Gastrocnemius medialis (tissue), 4 donors: Measurements from ENCODE around the gene LAPTM4A. TPM values are rescaled to one million over a fixed set of nuclear protein-coding genes. Genes with fewer than 3 reads are reported as not detected.

Experiments
- ATAC-seq, 2 donors: fragments of 150-250 bp; one replicate each; pipeline ENCODE4 v1.9.1; 2016
- DNase-seq, 2 donors: peaks; one replicate each; pipeline ENCODE4 v3.0.0-alpha.2; 2019
- H3K27ac ChIP-seq, 4 donors: fragments of 200-600 bp; sonication (generic); 1 replicate in 1 of 4; 2 replicates in 3 of 4; pipeline ENCODE4 v1.5.1; 2016 to 2018; ENCODE audit warnings: mild to moderate bottlenecking in 2 of 4, moderate library complexity in 1 of 4
- H3K27me3 ChIP-seq, 3 donors: fragments of 200-600 bp; sonication (generic) in 2 of 3; 1 replicate in 1 of 3; 2 replicates in 2 of 3; pipeline versions ENCODE4 v1.5.1 to v1.6.0; 2016 to 2019; ENCODE audit warnings: mild to moderate bottlenecking in 1 of 3, moderate library complexity in 1 of 3
- H3K36me3 ChIP-seq, 2 donors: fragments of 200-600 bp; sonication (generic) in 1 of 2; one replicate each; pipeline ENCODE4 v1.5.1; 2017 to 2018
- H3K4me1 ChIP-seq, 2 donors: fragments of 200-600 bp; sonication (generic) in 1 of 2; one replicate each; pipeline ENCODE4 v1.5.1; 2016 to 2017; ENCODE audit warnings: mild to moderate bottlenecking in 2 of 2
- H3K4me3 ChIP-seq, 4 donors: fragments of 200-600 bp; sonication (generic) in 3 of 4; 1 replicate in 1 of 4; 2 replicates in 3 of 4; pipeline ENCODE4 v1.5.1; 2016 to 2019; ENCODE audit warnings: mild to moderate bottlenecking in 2 of 4
- H3K9me3 ChIP-seq, 3 donors: fragments of 200-600 bp; sonication (generic) in 2 of 3; 1 replicate in 1 of 3; 2 replicates in 2 of 3; pipeline ENCODE4 v1.5.1; 2016 to 2019
- CTCF ChIP-seq, 5 experiments: fragments of 450-650 bp in 3 of 5; fragments of 200-600 bp in 2 of 5; sonication (generic) in 2 of 5; IDR thresholded peaks in 4 of 5; conservative IDR thresholded peaks in 1 of 5; 1 replicate in 4 of 5; 2 replicates in 1 of 5; pipeline ENCODE4 v1.5.1; 2016 to 2019; ENCODE audit warnings: antibody characterized with exemption in 5 of 5, mild to moderate bottlenecking in 3 of 5, moderate library complexity in 3 of 5
- POLR2A ChIP-seq, 2 donors: fragments of 450-650 bp; IDR thresholded peaks; one replicate each; pipeline ENCODE4 v1.6.1; 2017; ENCODE audit warnings: antibody characterized with exemption in 2 of 2, mild to moderate bottlenecking in 2 of 2, moderate library complexity in 2 of 2
- in situ Hi-C, 4 donors: fragments of 200-750 bp; cut with MboI; loops; one replicate each; pipeline versions ENCODE4 v1.15.0 to v1.8.0; 2017; ENCODE audit warnings: low sequenced_read_pairs in 4 of 4
- intact Hi-C: fragments of 100-400 bp; cut with DNase I; formaldehyde crosslinking; loops from one replicate; pipeline ENCODE4 v1.15.1; 2023; ENCODE audit warnings: low total_unique reads
- total RNA-seq, 4 donors: library from RNA; depleted of rRNA; stranded (reverse); fragments of >200 nt; gene quantifications; one replicate each; pipeline versions ENCODE4 v1.1.0 to v1.2.3, GENCODE V29; 2016

LAPTM4A gene
- total RNA-seq, 4 donors from 2014 or later: 53.8 to 62.3 (median 57.4) TPM

GRCh38 chr2:20001361-20001863 lies 50.0 kb downstream of the LAPTM4A start:
- TF ChIP-seq CTCF (IDR thresholded peaks at IDR 0.05 in 4 of 5, conservative IDR thresholded peaks at IDR 0.05 in 1 of 5): no peak
- no peak for TF ChIP-seq POLR2A (IDR thresholded peaks at IDR 0.05)
- in situ Hi-C loops: no loop called here
- no peak for ATAC-seq

GRCh38 chr2:19993731-19994130 lies 57.7 kb downstream of the LAPTM4A start:
- TF ChIP-seq POLR2A (IDR thresholded peaks at IDR 0.05) (no peak), CTCF (IDR thresholded peaks at IDR 0.05 in 4 of 5, conservative IDR thresholded peaks at IDR 0.05 in 1 of 5) (no peak)
- Histone ChIP-seq H3K9me3 (no peaks in the 10 kb centered on the region), H3K36me3 (no peaks in the 10 kb centered on the region), H3K27me3 (peaks cover 0 to 8% (median 0%) of the 10 kb centered on the region in 3 donors), H3K4me3 (no peak overlapping the region), H3K27ac (no peak overlapping the region), H3K4me1 (peaks cover 8 to 11% of the 10 kb centered on the region in 2 donors)
- intact Hi-C loops (loop anchor here (5.0 kb wide), 1 partner anchor 91 kb away; the partner anchor contains the start of gene TTC32), in situ Hi-C loops (no loop called here)
- DNase-seq: no peak
- no peak for ATAC-seq

More at GRCh38 chr2:20001361-20001863, 50.0 kb downstream of the LAPTM4A start:
- DNase-seq: no peak
- no peak overlapping the region for H3K27ac ChIP-seq
- no peaks in the 10 kb centered on the region for H3K9me3 ChIP-seq
- peaks cover 0 to 2% (median 0%) of the 10 kb centered on the region in 3 donors for H3K27me3 ChIP-seq
- no peaks in the 10 kb centered on the region for H3K36me3 ChIP-seq
- H3K4me3 ChIP-seq: no peak overlapping the region
- no peaks in the 10 kb centered on the region for H3K4me1 ChIP-seq
- intact Hi-C loops: no loop called here

GRCh38 chr2:19991895-19992294 lies 59.5 kb downstream of the LAPTM4A start:
- TF ChIP-seq CTCF (IDR thresholded peaks at IDR 0.05 in 4 of 5, conservative IDR thresholded peaks at IDR 0.05 in 1 of 5) (no peak), POLR2A (IDR thresholded peaks at IDR 0.05) (no peak)
- Histone ChIP-seq H3K36me3 (no peaks in the 10 kb centered on the region), H3K4me1 (peaks cover 11 to 19% of the 10 kb centered on the region in 2 donors), H3K27me3 (peaks cover 0 to 8% (median 0%) of the 10 kb centered on the region in 3 donors), H3K9me3 (no peaks in the 10 kb centered on the region), H3K4me3 (no peak overlapping the region), H3K27ac (no peak overlapping the region)
- intact Hi-C loops (loop anchor here (2.0 to 5.0 kb wide), 2 partner anchors 59 to 90 kb away; partner anchors contain the start of genes LAPTM4A and TTC32), in situ Hi-C loops (no loop called here)
- ATAC-seq (no peak), DNase-seq (no peak)

GRCh38 chr2:19990416-19990728 lies 61.1 kb downstream of the LAPTM4A start:
- DNase-seq: no peak
- no peak for ATAC-seq
- H3K36me3 ChIP-seq: no peaks in the 10 kb centered on the region

More at GRCh38 chr2:19990416-19990728, 61.1 kb downstream of the LAPTM4A start:
- peaks cover 0 to 8% (median 0%) of the 10 kb centered on the region in 3 donors for H3K27me3 ChIP-seq
- intact Hi-C loops (loop anchor here (2.0 to 5.0 kb wide), 2 partner anchors 60 to 88 kb away; partner anchors contain the start of genes LAPTM4A and TTC32), in situ Hi-C loops (no loop called here)
- H3K27ac ChIP-seq: peak overlapping the region; percentile 64 to 72 (median 68)
- peaks cover 11 to 19% of the 10 kb centered on the region in 2 donors for H3K4me1 ChIP-seq
- TF ChIP-seq CTCF (IDR thresholded peaks at IDR 0.05 in 4 of 5, conservative IDR thresholded peaks at IDR 0.05 in 1 of 5) (no peak), POLR2A (IDR thresholded peaks at IDR 0.05) (no peak)
- no peaks in the 10 kb centered on the region for H3K9me3 ChIP-seq
- H3K4me3 ChIP-seq: peak overlapping the region; percentile 71 to 91 (median 88)
